NCI-H2171 (cell line): Measurements from ENCODE around the gene NMRAL1.

Experiments
- DNase-seq: peaks from one replicate; lab custom pipeline; 2025; lab: John Stamatoyannopoulos, UW

The NMRAL1 gene

GRCh38 chr16:4474192-4474961, at the start of gene NMRAL1:
TSS of gene NMRAL1 (minus strand) at chr16:4474625. CDS start at chr16:4474132, 493 bp downstream.
- peak; percentile 72 for DNase-seq

- DNase-seq: no peak
These were observed 49.3 kb upstream of the NMRAL1 start for GRCh38 chr16:4523686-4524085.

GRCh38 chr16:4522051-4522581, 47.7 kb upstream of the NMRAL1 start:
- peak; percentile 94 for DNase-seq

GRCh38 chr16:4520913-4521312, 46.5 kb upstream of the NMRAL1 start:
- DNase-seq: no peak

- DNase-seq: no peak
These were observed 45.0 kb upstream of the NMRAL1 start for GRCh38 chr16:4519274-4520058.

GRCh38 chr16:4517812-4518680, 43.6 kb upstream of the NMRAL1 start:
- no peak for DNase-seq

- DNase-seq: no peak
These were observed 41.3 kb upstream of the NMRAL1 start for GRCh38 chr16:4515611-4516233.

- no peak for DNase-seq
These were observed 40.2 kb upstream of the NMRAL1 start for GRCh38 chr16:4514606-4515005.

- DNase-seq: no peak
These were observed 39.5 kb upstream of the NMRAL1 start for GRCh38 chr16:4513881-4514280.

GRCh38 chr16:4513086-4513860, 38.8 kb upstream of the NMRAL1 start:
- no peak for DNase-seq

GRCh38 chr16:4512473-4512872, 38.0 kb upstream of the NMRAL1 start:
- DNase-seq: no peak

GRCh38 chr16:4511441-4512082, 37.1 kb upstream of the NMRAL1 start:
- DNase-seq: peak; percentile 46

GRCh38 chr16:4510747-4511426, 36.5 kb upstream of the NMRAL1 start:
- no peak for DNase-seq

GRCh38 chr16:4510131-4510530, 35.7 kb upstream of the NMRAL1 start:
- no peak for DNase-seq

GRCh38 chr16:4509420-4509819, 35.0 kb upstream of the NMRAL1 start:
- DNase-seq: no peak

- DNase-seq: no peak
These were observed 34.4 kb upstream of the NMRAL1 start for GRCh38 chr16:4508806-4509205.

- no peak for DNase-seq
These were observed 33.3 kb upstream of the NMRAL1 start for GRCh38 chr16:4507588-4508345.

GRCh38 chr16:4506450-4506849, 32.0 kb upstream of the NMRAL1 start:
- DNase-seq: peak; percentile 43
